IMR-90 (cell line): ENCODE data around the gene GCK. TPM values are rescaled to one million over a fixed set of nuclear protein-coding genes. Genes with fewer than 3 reads are reported as not detected.

Experiments used
- ATAC-seq: fragments of 200-7000 bp; cut with Tn5 transposase; 2 replicates; pipeline ENCODE4 v1.9.1; 2020; ENCODE audit warnings: low read depth, mild to moderate bottlenecking, moderate library complexity
- BruUV-seq: library from RNA; stranded (reverse); fragments of 400-500 nt; replicated peaks from 2 replicates; lab custom pipeline; 2021; lab: Mats Ljungman, UMichigan
- CTCF ChIA-PET: fragments of 300-600 bp; formaldehyde crosslinking; extraction: SDS; loops from one replicate; lab custom pipeline; 2021; ENCODE audit warnings: antibody characterized with exemption; lab: Yijun Ruan, JAX
- POLR2A ChIA-PET: fragments of 300-600 bp; sonication (Branson Sonifier 250); formaldehyde crosslinking; loops from one replicate; lab custom pipeline; 2022; ENCODE audit warnings: antibody characterized with exemption; ENCODE audit not compliant: unreplicated experiment; lab: Charles Lee
- DNase-seq: peaks from one replicate; pipeline ENCODE4 v3.0.0; 2013
- H2AFZ ChIP-seq: replicated peaks from 2 replicates; pipeline ENCODE3; 2013; ENCODE audit warnings: low read length, mild to moderate bottlenecking; ENCODE audit not compliant: poor library complexity
- H2AK5ac ChIP-seq: 2 replicates; pipeline ENCODE4 v1.6.1; 2013; ENCODE audit warnings: low read depth, low read length, inconsistent platforms
- H2AK9ac ChIP-seq: replicated peaks from 2 replicates; pipeline ENCODE3; 2013; ENCODE audit warnings: mild to moderate bottlenecking, low read depth, low read length, moderate library complexity; ENCODE audit not compliant: poor library complexity
- H2BK120ac ChIP-seq: 2 replicates; pipeline ENCODE4 v1.6.1; 2013; ENCODE audit warnings: low read depth, low read length, inconsistent platforms
- H2BK15ac ChIP-seq: 3 replicates; pipeline ENCODE4 v1.6.1; 2013; ENCODE audit warnings: low read depth, low read length, inconsistent platforms
- H2BK20ac ChIP-seq: 2 replicates; pipeline ENCODE4 v1.6.1; 2013; ENCODE audit warnings: low read depth, mild to moderate bottlenecking, inconsistent platforms, low read length, moderate library complexity
- H2BK5ac ChIP-seq: 2 replicates; pipeline ENCODE4 v1.6.1; 2013; ENCODE audit warnings: mild to moderate bottlenecking, low read depth, low read length, inconsistent platforms; ENCODE audit not compliant: poor library complexity, severe bottlenecking
- H3K14ac ChIP-seq: replicated peaks from 2 replicates; pipeline ENCODE4 v1.6.1; 2013; ENCODE audit warnings: low read depth, low read length, inconsistent platforms
- H3K18ac ChIP-seq: 2 replicates; pipeline ENCODE4 v1.6.1; 2013; ENCODE audit warnings: low read depth, low read length, control low read depth
- H3K23ac ChIP-seq: 2 replicates; pipeline ENCODE4 v1.6.1; 2013; ENCODE audit warnings: low read depth, low read length, inconsistent platforms
- H3K27ac ChIP-seq: 2 replicates; pipeline ENCODE4 v1.5.1; 2013; ENCODE audit warnings: mild to moderate bottlenecking, control low read depth, low read length; ENCODE audit not compliant: insufficient read depth
- H3K27me3 ChIP-seq: 2 replicates; pipeline ENCODE4 v1.6.1; 2013; ENCODE audit warnings: low read length; ENCODE audit not compliant: control insufficient read depth, insufficient read depth
- H3K36me3 ChIP-seq: 2 replicates; pipeline ENCODE4 v1.6.1; 2013; ENCODE audit warnings: low read length, mixed read lengths; ENCODE audit not compliant: control insufficient read depth, insufficient read depth
- H3K4ac ChIP-seq: 2 replicates; pipeline ENCODE4 v1.6.1; 2013; ENCODE audit warnings: low read depth, low read length, inconsistent platforms
- H3K4me1 ChIP-seq: 2 replicates; pipeline ENCODE4 v1.6.1; 2013; ENCODE audit warnings: low read length, mixed read lengths; ENCODE audit not compliant: control insufficient read depth, insufficient read depth
- H3K4me2 ChIP-seq: 2 replicates; pipeline ENCODE4 v1.6.1; 2013; ENCODE audit warnings: low read depth, mild to moderate bottlenecking, control low read depth, low read length, moderate library complexity
- H3K4me3 ChIP-seq: 2 replicates; pipeline ENCODE4 v1.5.1; 2013; ENCODE audit warnings: low read depth, mild to moderate bottlenecking, control low read depth, low read length, moderate library complexity; ENCODE audit not compliant: insufficient read depth
- H3K56ac ChIP-seq: 2 replicates; pipeline ENCODE4 v1.6.1; 2013; ENCODE audit warnings: low read length, inconsistent platforms; ENCODE audit not compliant: insufficient read depth; ENCODE audit errors: extremely low read depth
- H3K79me1 ChIP-seq, 2 experiments: 2 replicates each; pipeline ENCODE4 v1.6.1; 2013; ENCODE audit warnings: low read length in 2 of 2, inconsistent platforms in 1 of 2, low read depth in 1 of 2
- H3K9ac ChIP-seq: 2 replicates; pipeline ENCODE4 v1.6.1; 2013; ENCODE audit warnings: low read depth, low read length, control low read depth
- H3K9me1 ChIP-seq: 2 replicates; pipeline ENCODE4 v1.6.1; 2013; ENCODE audit warnings: low read length, inconsistent platforms; ENCODE audit not compliant: insufficient read depth
- H3K9me3 ChIP-seq: 2 replicates; pipeline ENCODE4 v1.6.1; 2013; ENCODE audit warnings: low read length; ENCODE audit not compliant: control insufficient read depth, insufficient read depth
- H4K20me1 ChIP-seq: 2 replicates; pipeline ENCODE4 v1.6.1; 2013; ENCODE audit warnings: low read length, inconsistent platforms; ENCODE audit not compliant: insufficient read depth
- H4K5ac ChIP-seq: 2 replicates; pipeline ENCODE4 v1.6.1; 2013; ENCODE audit warnings: mild to moderate bottlenecking, low read depth, low read length, control low read depth
- H4K8ac ChIP-seq, 2 experiments: 2 replicates each; pipeline ENCODE4 v1.6.1; 2013; ENCODE audit warnings: low read depth in 2 of 2, low read length in 2 of 2, control low read depth in 1 of 2, inconsistent platforms in 1 of 2
- H4K91ac ChIP-seq: 2 replicates; pipeline ENCODE4 v1.6.1; 2013; ENCODE audit warnings: low read depth, low read length, inconsistent platforms; ENCODE audit not compliant: insufficient read depth
- BHLHE40 ChIP-seq: fragments of 150-350 bp; IDR thresholded peaks from 2 replicates; pipeline ENCODE4 v1.6.1; 2016; ENCODE audit warnings: mild to moderate bottlenecking, low read depth, low read length
- FOS ChIP-seq: fragments of 150-350 bp; IDR thresholded peaks from 2 replicates; pipeline ENCODE4 v1.6.1; 2016; ENCODE audit warnings: low read depth, low read length
- MAZ ChIP-seq: IDR thresholded peaks from 2 replicates; pipeline ENCODE4 v1.6.1; 2012; ENCODE audit warnings: low read depth, mild to moderate bottlenecking, low read length, improper control_type of control experiment, moderate library complexity, borderline replicate concordance
- MXI1 ChIP-seq: IDR thresholded peaks from 2 replicates; pipeline ENCODE4 v1.6.1; 2012; ENCODE audit warnings: low read depth, mild to moderate bottlenecking, low read length, moderate library complexity, borderline replicate concordance
- NFE2L2 ChIP-seq: fragments of 150-350 bp; IDR thresholded peaks from 2 replicates; pipeline ENCODE4 v1.6.1; 2016; ENCODE audit warnings: low read depth, mild to moderate bottlenecking, low read length
- RAD21 ChIP-seq: IDR thresholded peaks from 2 replicates; pipeline ENCODE4 v1.6.1; 2012; ENCODE audit warnings: low read length, improper control_type of control experiment
- RCOR1 ChIP-seq: IDR thresholded peaks from 2 replicates; pipeline ENCODE4 v1.6.1; 2012; ENCODE audit warnings: mild to moderate bottlenecking, low read length, improper control_type of control experiment; ENCODE audit not compliant: insufficient replicate concordance
- USF2 ChIP-seq: fragments of 150-350 bp; IDR thresholded peaks from 2 replicates; pipeline ENCODE4 v1.6.1; 2017; ENCODE audit warnings: mild to moderate bottlenecking, antibody characterized with exemption, low read length, low read depth
- WGBS, 2 experiments: methylation state at CpG; one replicate each; pipeline versions ENCODE4 v1.1.5 to v1.1.7; 2013; ENCODE audit warnings: missing lambda C conversion rate in 2 of 2; ENCODE audit not compliant: insufficient read length in 1 of 2; ENCODE audit errors: extremely low coverage in 2 of 2; 5-methylcytosine and 5-hydroxymethylcytosine counted together
- dilution Hi-C: fragments of 300-500 bp; cut with HindIII; formaldehyde crosslinking; loops from one replicate; pipeline ENCODE4 v1.14.3; 2018; ENCODE audit warnings: low sequenced_read_pairs; ENCODE audit not compliant: unreplicated experiment
- in situ Hi-C: fragments of 300-500 bp; cut with MboI; formaldehyde crosslinking; loops from 3 replicates; pipeline ENCODE4 v1.14.3; 2019; ENCODE audit warnings: low sequenced_read_pairs, inconsistent platforms, mixed read lengths
- intact Hi-C: fragments of 100-400 bp; cut with micrococcal nuclease; formaldehyde crosslinking; loops from 2 replicates; pipeline ENCODE4 v1.10.0; 2022
- polyA plus RNA-seq, 3 experiments: library from polyadenylated mRNA; depleted of rRNA; stranded (reverse); fragments of >200 nt; gene quantifications; 2 replicates each; pipeline ENCODE4 v1.2.3, GENCODE V29; 2012; ENCODE audit warnings: low replicate concordance in 1 of 3
- total RNA-seq: library from RNA; depleted of rRNA; stranded (reverse); fragments of >200 nt; gene quantifications from 2 replicates; pipeline ENCODE4 v1.2.3, GENCODE V29; 2012

The GCK gene
- total and polyA plus RNA-seq, 2 of the 4 experiments (the other 2 are of a cell fraction), result 0.14 to 0.18 TPM

DNA sequence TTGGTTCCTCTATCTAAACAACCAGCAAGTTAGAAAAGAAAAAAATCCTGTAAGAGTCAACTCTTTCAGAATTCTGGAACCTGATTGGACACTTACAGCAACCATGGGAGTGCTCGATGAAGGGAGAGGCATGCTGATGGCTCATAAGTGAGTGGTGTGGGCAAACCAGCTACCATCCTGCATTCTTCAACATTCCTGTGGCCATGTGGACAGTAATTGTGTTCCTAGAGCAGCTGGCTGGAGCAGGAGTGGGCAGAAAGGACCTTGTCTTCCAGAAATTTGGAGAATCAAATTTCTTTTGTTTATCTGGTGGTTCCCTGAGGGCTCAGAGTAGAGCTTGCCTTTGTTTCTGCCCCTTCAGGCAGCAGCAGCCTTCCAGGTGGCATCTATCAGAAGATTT, 25.6 kb downstream of the GCK start:
- H2BK20ac ChIP-seq, result no peak overlapping the region; the same call in 1 of the 2 replicates
- dilution Hi-C loops (no loop called here), in situ Hi-C loops (no loop called here), intact Hi-C loops (no loop called here)
- H2BK120ac ChIP-seq, result no peak overlapping the region
- H3K4ac ChIP-seq, result no peak overlapping the region
- no peak overlapping the region for H3K14ac ChIP-seq
- H3K9ac ChIP-seq, result no peak overlapping the region
- H2AFZ ChIP-seq, result peak overlapping the region; percentile 36
- no peak overlapping the region for H3K23ac ChIP-seq
- WGBS, 2 experiments, result no CpG with 5 or more reads among the region's 1 CpG
- H4K91ac ChIP-seq, result no peak overlapping the region
- H3K4me3 ChIP-seq, result no peak overlapping the region
- peak; percentile 99 for ATAC-seq
- H2BK5ac ChIP-seq, result peak overlapping the region; percentile 3
- H3K56ac ChIP-seq, result no peak overlapping the region
- peaks cover 7% of the 10 kb centered on the region; the same call in 1 of the 2 replicates for H3K9me1 ChIP-seq
- ChIA-PET POLR2A (interaction anchor here (0.6 to 0.8 kb wide), 4 partner anchors 12 to 235 kb away, joined by 3 to 6 read pairs (median 3); no protein-coding TSS in a partner anchor), CTCF (interaction anchor here (0.6 to 0.7 kb wide), 3 partner anchors 18 to 417 kb away, joined by 3 read pairs; no protein-coding TSS in a partner anchor)
- H4K8ac ChIP-seq, result peak overlapping the region in 1 of 2 experiments; percentile 13; a peak in 1 of 4 replicates
- peak; percentile 28; the same call in 1 of the 2 replicates for TF ChIP-seq MAZ
- no peak for TF ChIP-seq NFE2L2
- no peak for TF ChIP-seq RCOR1
- no peak for TF ChIP-seq RAD21
- peak; percentile 78; the same call in 1 of the 2 replicates for TF ChIP-seq MXI1
- no peak for TF ChIP-seq FOS
- TF ChIP-seq USF2, result peak; percentile 57; the same call in 1 of the 2 replicates
- peak; percentile 21; the same call in 1 of the 2 replicates for TF ChIP-seq BHLHE40
- H3K79me1 ChIP-seq, result no peaks in the 10 kb centered on the region
- H2AK5ac ChIP-seq, result no peak overlapping the region
- H3K4me1 ChIP-seq, result peaks cover 8% of the 10 kb centered on the region
- H2AK9ac ChIP-seq, result no peak overlapping the region
- BruUV-seq, result no TSS peak
- peak overlapping the region; percentile 21; the same call in 1 of the 2 replicates for H3K4me2 ChIP-seq
- no peak overlapping the region for H3K18ac ChIP-seq
- peak; percentile 94 for DNase-seq
- no peak overlapping the region for H4K5ac ChIP-seq
- no peaks in the 10 kb centered on the region for H3K36me3 ChIP-seq
- H2BK15ac ChIP-seq, result no peak overlapping the region
- H4K20me1 ChIP-seq, result no peaks in the 10 kb centered on the region
- peaks cover 2% of the 10 kb centered on the region; the same call in 1 of the 2 replicates for H3K27me3 ChIP-seq
- H3K27ac ChIP-seq, result peak overlapping the region; percentile 7; the same call in 1 of the 2 replicates
- H3K9me3 ChIP-seq, result no peaks in the 10 kb centered on the region
